ENCODE results near the gene TMUB1. TPM values are rescaled to one million over a fixed set of nuclear protein-coding genes. Genes with fewer than 3 reads are reported as not detected.

Gene TMUB1
- total and polyA plus RNA-seq, 9 of the 15 experiments (the other 6 are each of a cell fraction or from before 2014, with no cell fraction given) = 0.14 to 241 (median 74.1) TPM

- TF ChIP-seq USF1 (CRISPR knock-in tag; IDR thresholded peaks at IDR 0.05) = no peak
- no peak for TF ChIP-seq WHSC1 (IDR thresholded peaks at IDR 0.05; ENCODE audit: low read length)
- TF ChIP-seq ZNF445 (CRISPR knock-in tag; IDR thresholded peaks at IDR 0.05; ENCODE audit: low read depth) = no peak
- peak; percentile 94 for TF ChIP-seq TAF7 (tag; IDR thresholded peaks at IDR 0.05)
- peak; percentile 77 for TF ChIP-seq KAT7 (CRISPR knock-in tag; IDR thresholded peaks at IDR 0.05; ENCODE audit: borderline replicate concordance)
- TF ChIP-seq ZNF175 (CRISPR knock-in tag; IDR thresholded peaks at IDR 0.05; ENCODE audit: low read depth) = peak; percentile 50; the same call in 1 of the 2 replicates
- TF ChIP-seq MXI1 (IDR thresholded peaks at IDR 0.05; ENCODE audit: low read depth, low read length) = 0 out of 2 replicates have a peak, but pooled peaks have one; percentile 18
- no peak for TF ChIP-seq ZNF407 (IDR thresholded peaks at IDR 0.05; ENCODE audit: low read depth)
- TF ChIP-seq MEF2D (tag; conservative IDR thresholded peaks at IDR 0.05; ENCODE audit: low read depth) = no peak
- TF ChIP-seq TEAD4 (IDR thresholded peaks at IDR 0.05; ENCODE audit: low read length) = no peak; the same call in 1 of the 2 replicates
- no peak for TF ChIP-seq TEAD4 (CRISPR knock-in tag; IDR thresholded peaks at IDR 0.05; ENCODE audit: borderline replicate concordance)
- peak; percentile 82 for TF ChIP-seq THAP7 (CRISPR knock-in tag; IDR thresholded peaks at IDR 0.05)
- no peak for TF ChIP-seq DMBX1 (CRISPR knock-in tag; IDR thresholded peaks at IDR 0.05; ENCODE audit: borderline replicate concordance)
- TF ChIP-seq MCM5 (IDR thresholded peaks at IDR 0.05; ENCODE audit: low read depth) = no peak
- no peak for TF ChIP-seq HDGF (IDR thresholded peaks at IDR 0.05)
- no peak for TF ChIP-seq POLR2H (tag; IDR thresholded peaks at IDR 0.05; ENCODE audit: low read depth)
- no peak for TF ChIP-seq ZNF696 (CRISPR knock-in tag; conservative IDR thresholded peaks at IDR 0.05)
- TF ChIP-seq PML (IDR thresholded peaks at IDR 0.05; ENCODE audit: low read length) = peak; percentile 71; the same call in 1 of the 2 replicates
- no peak for TF ChIP-seq MXD1 (CRISPR knock-in tag; IDR thresholded peaks at IDR 0.05; ENCODE audit: borderline replicate concordance, poor library complexity, severe bottlenecking)
- 0 out of 2 replicates have a peak, but pooled peaks have one; percentile 19 for TF ChIP-seq BMI1 (IDR thresholded peaks at IDR 0.05; ENCODE audit: low read length)
Measured at GRCh38 chr7:151080522-151081169, 2.6 kb downstream of the TMUB1 start, which contains the start of gene FASTK (continued).

Measured in K562 (cell line).